Choroid plexus epithelial cell (primary cell): ENCODE measurements around the gene SPATA4.

ENCODE experiments used
- DNase-seq: peaks from one replicate; pipeline ENCODE4 v3.0.0-alpha.2; 2010; ENCODE audit warnings: low read depth
- H3K4me3 ChIP-seq: 2 replicates; pipeline ENCODE4 v1.5.1; 2011; ENCODE audit warnings: low read depth, mild to moderate bottlenecking, control low read depth, low read length, moderate library complexity
- TF ChIP-seq, protein P1 (sequence below): conservative IDR thresholded peaks from 2 replicates; pipeline ENCODE4 v1.5.1; 2011; ENCODE audit warnings: low read depth, mild to moderate bottlenecking, control low read depth, inconsistent platforms, low read length, moderate library complexity

SPATA4 gene

DNA sequence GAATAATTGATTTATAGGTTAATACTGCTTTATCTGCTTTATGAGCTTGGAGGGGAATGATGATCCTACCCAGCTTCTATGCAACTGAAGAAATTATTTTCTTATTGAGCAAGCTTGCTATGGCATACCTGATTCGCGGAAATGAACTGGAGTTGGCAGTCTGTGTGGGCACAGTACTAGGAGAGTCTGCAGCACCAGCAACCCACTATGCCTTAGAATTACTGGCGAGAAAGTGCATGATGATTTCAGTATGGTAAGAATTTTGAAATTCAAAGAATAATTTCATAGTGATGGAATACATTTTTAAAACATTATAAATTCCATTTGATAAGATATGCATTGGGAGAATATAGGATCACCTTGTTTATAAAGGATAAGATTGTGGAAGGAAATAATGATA lies 32.3 kb downstream of the SPATA4 start:
- no peak overlapping the region for H3K4me3 ChIP-seq
- DNase-seq = no peak
- TF ChIP-seq, protein P1, sequence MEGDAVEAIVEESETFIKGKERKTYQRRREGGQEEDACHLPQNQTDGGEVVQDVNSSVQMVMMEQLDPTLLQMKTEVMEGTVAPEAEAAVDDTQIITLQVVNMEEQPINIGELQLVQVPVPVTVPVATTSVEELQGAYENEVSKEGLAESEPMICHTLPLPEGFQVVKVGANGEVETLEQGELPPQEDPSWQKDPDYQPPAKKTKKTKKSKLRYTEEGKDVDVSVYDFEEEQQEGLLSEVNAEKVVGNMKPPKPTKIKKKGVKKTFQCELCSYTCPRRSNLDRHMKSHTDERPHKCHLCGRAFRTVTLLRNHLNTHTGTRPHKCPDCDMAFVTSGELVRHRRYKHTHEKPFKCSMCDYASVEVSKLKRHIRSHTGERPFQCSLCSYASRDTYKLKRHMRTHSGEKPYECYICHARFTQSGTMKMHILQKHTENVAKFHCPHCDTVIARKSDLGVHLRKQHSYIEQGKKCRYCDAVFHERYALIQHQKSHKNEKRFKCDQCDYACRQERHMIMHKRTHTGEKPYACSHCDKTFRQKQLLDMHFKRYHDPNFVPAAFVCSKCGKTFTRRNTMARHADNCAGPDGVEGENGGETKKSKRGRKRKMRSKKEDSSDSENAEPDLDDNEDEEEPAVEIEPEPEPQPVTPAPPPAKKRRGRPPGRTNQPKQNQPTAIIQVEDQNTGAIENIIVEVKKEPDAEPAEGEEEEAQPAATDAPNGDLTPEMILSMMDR = no peak

DNA sequence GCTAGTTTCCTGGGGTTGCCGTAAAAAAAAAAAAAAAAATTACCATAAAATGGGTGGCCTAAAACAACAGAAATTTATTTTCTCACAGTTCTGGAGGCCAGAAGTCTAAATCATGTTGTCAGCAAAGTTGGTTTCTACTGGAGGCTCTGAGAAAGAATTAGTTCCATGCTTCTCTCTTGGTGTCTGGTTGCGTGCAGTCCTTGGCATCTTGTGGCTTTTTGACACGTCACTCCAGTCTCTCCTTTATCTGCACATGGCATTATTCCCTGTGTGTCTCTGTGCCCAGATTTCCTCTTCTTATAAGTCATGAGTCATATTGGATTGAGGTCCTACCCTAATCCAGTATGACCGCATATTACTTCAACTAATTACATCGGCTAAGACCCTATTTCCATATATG lies 38.7 kb downstream of the SPATA4 start:
- TF ChIP-seq, protein P1 = no peak
- DNase-seq = no peak
- no peak overlapping the region for H3K4me3 ChIP-seq

DNA sequence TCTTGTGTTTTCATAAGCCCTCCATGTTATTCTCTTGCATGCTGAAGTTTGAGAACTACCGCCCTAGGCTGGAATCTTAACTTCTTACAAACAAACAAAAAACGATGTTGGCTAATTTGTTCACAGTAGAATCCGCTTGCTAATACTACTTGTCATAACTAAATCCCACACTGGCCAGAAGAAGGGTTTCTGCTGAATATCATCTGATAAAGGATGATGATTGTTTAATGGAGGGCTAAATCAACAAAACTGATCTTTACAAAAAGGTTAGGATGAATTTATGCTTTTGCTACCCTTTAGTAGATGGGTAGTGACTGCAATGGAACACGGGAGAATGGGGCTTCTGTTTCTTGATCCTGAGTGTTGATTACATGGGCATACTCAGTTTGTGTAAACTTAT lies 42.3 kb downstream of the SPATA4 start:
- no peak overlapping the region for H3K4me3 ChIP-seq
- DNase-seq = peak; percentile 1
- TF ChIP-seq, protein P1 = no peak

DNA sequence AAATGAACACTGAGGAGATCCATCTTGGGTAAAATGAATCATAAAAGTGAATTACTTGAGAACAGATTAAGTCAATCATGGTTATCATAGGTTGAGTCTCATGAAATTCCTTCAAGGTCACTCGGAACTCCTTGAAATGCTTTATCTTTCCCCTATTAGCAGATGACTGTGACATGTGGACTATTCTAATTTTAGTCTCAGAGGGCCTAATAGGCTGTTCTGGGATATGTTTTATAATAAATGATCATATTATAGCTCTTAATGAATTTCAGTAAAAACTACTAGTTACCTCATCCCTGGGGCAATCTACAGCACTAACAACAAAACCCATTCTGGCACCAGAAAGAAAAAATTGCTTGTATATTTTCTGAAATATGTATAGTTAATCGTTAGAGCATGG lies 44.7 kb downstream of the SPATA4 start:
- TF ChIP-seq, protein P1 = no peak
- DNase-seq = no peak
- no peak overlapping the region for H3K4me3 ChIP-seq

DNA sequence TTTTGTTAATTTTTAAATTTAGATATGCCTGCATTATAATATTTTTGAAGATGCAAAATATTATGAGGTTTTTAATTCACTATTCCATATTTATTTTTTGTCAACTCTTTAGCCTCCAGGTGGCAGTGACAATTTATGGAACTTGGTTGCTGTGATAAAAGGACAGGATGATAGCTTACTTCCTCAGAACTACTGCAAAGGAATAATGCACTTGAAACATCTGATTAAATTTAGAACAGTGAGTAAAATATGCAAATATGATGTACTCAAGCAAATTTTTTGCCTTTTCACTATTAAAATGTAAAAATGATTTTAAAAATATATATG lies 45.1 kb downstream of the SPATA4 start:
- DNase-seq = peak; percentile 56
- no peak overlapping the region for H3K4me3 ChIP-seq
- TF ChIP-seq, protein P1 = peak; percentile 38

DNA sequence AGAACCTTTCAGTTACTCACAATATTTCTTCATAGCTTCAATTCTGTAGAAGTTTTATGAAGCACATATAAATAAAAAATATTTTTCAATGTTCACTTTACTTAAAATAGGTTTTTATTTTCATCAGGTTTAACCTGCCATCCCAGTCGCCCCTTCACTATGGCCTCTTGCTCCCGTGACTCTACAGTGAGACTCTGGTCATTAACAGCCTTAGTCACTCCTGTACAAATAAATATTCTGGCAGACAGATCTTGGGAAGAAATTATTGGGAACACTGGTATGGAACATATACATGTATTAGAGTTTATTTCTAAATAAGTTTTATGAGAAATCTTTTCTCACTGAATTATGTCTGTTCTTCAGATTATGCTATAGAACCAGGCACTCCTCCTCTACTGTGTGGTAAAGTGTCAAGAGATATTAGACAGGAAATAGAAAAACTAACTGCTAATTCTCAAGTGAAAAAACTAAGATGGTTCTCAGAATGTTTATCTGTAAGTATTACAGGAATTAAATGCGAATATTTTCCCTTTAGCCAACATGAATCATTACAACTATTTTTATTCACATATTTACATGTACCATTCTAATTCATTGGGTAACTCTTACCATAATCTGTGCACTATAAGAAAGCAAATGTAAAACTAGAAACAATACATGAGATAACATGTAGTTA lies 45.6 kb downstream of the SPATA4 start:
- TF ChIP-seq, protein P1 = no peak

DNA sequence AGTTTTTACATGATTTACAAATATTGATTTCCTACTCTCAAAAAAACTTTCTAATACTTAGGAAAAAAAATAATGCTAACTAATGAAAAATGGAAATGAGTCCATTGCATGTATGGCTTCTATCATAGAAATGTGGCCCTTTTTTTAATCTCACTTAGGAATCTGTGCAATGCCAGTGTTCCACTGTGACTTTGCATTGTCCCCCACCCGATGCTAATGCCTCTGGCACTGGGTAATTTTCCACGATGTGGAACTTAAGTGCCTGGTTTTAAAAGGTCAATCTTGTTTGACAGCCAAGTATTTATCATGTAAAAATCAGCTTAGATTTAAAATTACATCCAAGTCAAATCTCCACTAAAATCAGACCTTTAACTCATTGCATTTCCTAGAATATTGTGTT lies 53.1 kb downstream of the SPATA4 start:
- TF ChIP-seq, protein P1 = no peak
- no peak overlapping the region for H3K4me3 ChIP-seq
- no peak for DNase-seq

More for the DNA sequence above, 45.6 kb downstream of the SPATA4 start:
- no peak overlapping the region for H3K4me3 ChIP-seq
- no peak for DNase-seq
